Measurements from ENCODE around the gene PRAF2. TPM values are rescaled to one million over a fixed set of nuclear protein-coding genes. Genes with fewer than 3 reads are reported as not detected.

The PRAF2 gene
- polyA plus RNA-seq, 2 of the 4 experiments (the other 2 are of a cell fraction), result 13.6 to 35.4 TPM

DNA sequence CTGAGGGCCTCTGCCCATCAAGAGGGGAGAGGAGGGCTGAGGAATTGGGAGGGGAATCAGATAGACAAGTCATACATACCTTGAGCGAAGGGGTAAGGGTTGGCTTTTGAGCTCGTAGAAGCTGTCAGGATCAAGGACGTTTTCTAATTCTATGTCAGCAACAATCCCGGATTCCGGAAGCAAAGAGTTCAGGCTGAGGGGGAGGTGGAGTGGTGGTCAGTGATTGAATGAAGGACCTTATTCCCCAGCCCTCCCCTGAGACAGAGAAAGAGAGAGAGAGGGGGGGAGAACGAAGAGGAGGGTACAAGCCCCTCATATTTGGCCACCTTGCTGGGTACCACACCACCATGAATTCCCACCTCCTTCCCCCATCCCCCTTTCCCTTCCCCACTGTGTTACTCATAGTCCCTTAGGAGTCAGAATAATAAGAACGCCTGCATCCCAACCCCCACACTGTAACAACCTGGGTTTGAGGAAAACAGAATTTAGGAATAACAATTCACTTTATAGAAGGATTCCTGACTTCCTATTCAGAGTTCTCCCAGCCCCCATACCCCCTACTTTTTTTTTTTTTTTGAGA is 33.3 kb downstream of the PRAF2 start:
- H3K4me3 ChIP-seq, result peak overlapping the region; percentile 93
- POLR2A ChIA-PET, result interaction anchor here (0.6 to 5.7 kb wide), 4 partner anchors 13 to 408 kb away, joined by 3 to 40 read pairs (median 4); partner anchors contain the start of genes GRIPAP1 and OTUD5
- peak; percentile 6 to 24 for DNase-seq (ENCODE audit: low read depth in 1 of 2, low spot score in 1 of 2)
- H3K4me1 ChIP-seq, result peaks cover 26% of the 10 kb centered on the region
- peak overlapping the region; percentile 99 to 100 for H3K27ac ChIP-seq
- peak in 1 of 2 experiments; percentile 8; a peak in 4 of 6 replicates for ATAC-seq
- no peak for FAIRE-seq
- CTCF ChIA-PET, result interaction anchor here (0.6 to 6.4 kb wide), 2 partner anchors 19 to 68 kb away, joined by 3 to 32 read pairs; partner anchors contain the start of gene KCND1
- no peaks in the 10 kb centered on the region for H3K9me3 ChIP-seq
- TF ChIP-seq, protein P1, sequence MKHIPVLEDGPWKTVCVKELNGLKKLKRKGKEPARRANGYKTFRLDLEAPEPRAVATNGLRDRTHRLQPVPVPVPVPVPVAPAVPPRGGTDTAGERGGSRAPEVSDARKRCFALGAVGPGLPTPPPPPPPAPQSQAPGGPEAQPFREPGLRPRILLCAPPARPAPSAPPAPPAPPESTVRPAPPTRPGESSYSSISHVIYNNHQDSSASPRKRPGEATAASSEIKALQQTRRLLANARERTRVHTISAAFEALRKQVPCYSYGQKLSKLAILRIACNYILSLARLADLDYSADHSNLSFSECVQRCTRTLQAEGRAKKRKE (CRISPR knock-in tag; IDR thresholded peaks at IDR 0.05; ENCODE audit: low read depth), result no peak
- TF ChIP-seq NFE2L2 (conservative IDR thresholded peaks at IDR 0.05; ENCODE audit: low read length), result no peak
- no peak for TF ChIP-seq HDAC2 (IDR thresholded peaks at IDR 0.05)
- no peak for TF ChIP-seq HOXA7 (CRISPR knock-in tag; IDR thresholded peaks at IDR 0.05)
- no peak for TF ChIP-seq ZNF302 (CRISPR knock-in tag; IDR thresholded peaks at IDR 0.05)
- TF ChIP-seq, protein P2, sequence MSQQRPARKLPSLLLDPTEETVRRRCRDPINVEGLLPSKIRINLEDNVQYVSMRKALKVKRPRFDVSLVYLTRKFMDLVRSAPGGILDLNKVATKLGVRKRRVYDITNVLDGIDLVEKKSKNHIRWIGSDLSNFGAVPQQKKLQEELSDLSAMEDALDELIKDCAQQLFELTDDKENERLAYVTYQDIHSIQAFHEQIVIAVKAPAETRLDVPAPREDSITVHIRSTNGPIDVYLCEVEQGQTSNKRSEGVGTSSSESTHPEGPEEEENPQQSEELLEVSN (IDR thresholded peaks at IDR 0.05; ENCODE audit: borderline replicate concordance, low read depth), result no peak
- TF ChIP-seq KDM5A (IDR thresholded peaks at IDR 0.05), result no peak
- TF ChIP-seq, protein P3, sequence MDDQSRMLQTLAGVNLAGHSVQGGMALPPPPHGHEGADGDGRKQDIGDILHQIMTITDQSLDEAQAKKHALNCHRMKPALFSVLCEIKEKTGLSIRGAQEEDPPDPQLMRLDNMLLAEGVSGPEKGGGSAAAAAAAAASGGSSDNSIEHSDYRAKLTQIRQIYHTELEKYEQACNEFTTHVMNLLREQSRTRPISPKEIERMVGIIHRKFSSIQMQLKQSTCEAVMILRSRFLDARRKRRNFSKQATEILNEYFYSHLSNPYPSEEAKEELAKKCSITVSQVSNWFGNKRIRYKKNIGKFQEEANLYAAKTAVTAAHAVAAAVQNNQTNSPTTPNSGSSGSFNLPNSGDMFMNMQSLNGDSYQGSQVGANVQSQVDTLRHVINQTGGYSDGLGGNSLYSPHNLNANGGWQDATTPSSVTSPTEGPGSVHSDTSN (IDR thresholded peaks at IDR 0.05), result no peak
- WGBS (ENCODE audit: missing lambda C conversion rate), result 0% methylated on average over 7 of the region's 7 CpGs
- H3K4me2 ChIP-seq, result peak overlapping the region; percentile 98

DNA sequence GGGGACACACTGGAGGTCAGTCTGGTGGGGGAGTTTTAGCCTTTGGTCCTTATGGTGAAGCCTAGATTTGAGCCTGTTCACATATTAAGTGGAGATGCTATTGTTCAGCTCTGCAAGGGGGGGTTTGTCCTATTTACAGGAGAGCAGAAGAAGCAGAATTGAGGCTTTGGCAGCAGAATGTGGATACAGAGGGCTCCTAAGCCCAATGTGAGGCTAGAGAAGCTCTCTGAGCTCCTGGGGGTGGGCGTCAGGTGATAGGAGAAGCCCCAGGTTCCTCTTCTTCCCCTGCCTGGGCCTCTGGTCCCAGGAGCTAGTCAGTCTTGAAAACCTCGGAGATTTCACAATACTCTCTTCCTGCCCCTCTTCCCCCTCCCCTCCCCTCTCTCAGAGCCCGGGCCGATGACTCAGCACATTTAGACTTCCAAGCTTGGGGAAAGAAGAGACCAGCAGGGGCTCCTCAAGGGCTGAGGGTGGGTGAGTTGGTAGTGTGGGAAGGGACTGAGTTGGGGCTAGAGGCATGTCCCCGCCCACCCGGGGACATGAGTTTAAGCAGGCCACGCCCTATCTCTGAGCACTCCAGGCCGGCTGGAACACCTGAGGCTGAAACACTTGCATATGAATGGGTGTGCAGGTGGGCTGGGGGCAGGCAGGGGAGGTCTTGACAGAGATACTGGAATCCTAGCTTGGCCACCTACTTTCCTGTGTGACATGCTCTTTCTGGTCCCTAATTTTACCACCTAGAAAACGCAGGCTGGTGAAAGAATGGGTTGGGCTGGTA is 34.0 kb downstream of the PRAF2 start:
- ChIA-PET CTCF (interaction anchor here (0.6 to 6.4 kb wide), 3 partner anchors 18 to 75 kb away, joined by 3 to 32 read pairs (median 3); partner anchors contain the start of gene KCND1), POLR2A (interaction anchor here (0.9 to 5.7 kb wide), 2 partner anchors 38 to 81 kb away, joined by 4 to 40 read pairs; partner anchors contain the start of genes GRIPAP1 and OTUD5)
- TF ChIP-seq, protein P1 (CRISPR knock-in tag; IDR thresholded peaks at IDR 0.05; ENCODE audit: low read depth), result no peak
- TF ChIP-seq FOSB (CRISPR knock-in tag; IDR thresholded peaks at IDR 0.05), result no peak
- TF ChIP-seq POLR2A (IDR thresholded peaks at IDR 0.05; ENCODE audit: low read length), result peak; percentile 20; the same call in 1 of the 2 replicates
- peak; percentile 100 for TF ChIP-seq NFE2L2 (conservative IDR thresholded peaks at IDR 0.05; ENCODE audit: low read length)
- TF ChIP-seq RCOR1 (IDR thresholded peaks at IDR 0.05; ENCODE audit: low read depth, low read length), result no peak
- peak; percentile 26 to 35; a peak in 3 of 5 replicates for TF ChIP-seq RAD21 (conservative IDR thresholded peaks at IDR 0.05 in 1 of 2, IDR thresholded peaks at IDR 0.05 in 1 of 2)
- TF ChIP-seq, protein P2 (IDR thresholded peaks at IDR 0.05; ENCODE audit: borderline replicate concordance, low read depth), result no peak
- no peak for TF ChIP-seq BHLHE40 (IDR thresholded peaks at IDR 0.05; ENCODE audit: low read depth, low read length)
- TF ChIP-seq CBX8 (IDR thresholded peaks at IDR 0.05), result no peak
- no peak for TF ChIP-seq MYC (IDR thresholded peaks at IDR 0.05; ENCODE audit: borderline replicate concordance, low read length)
- no peak for TF ChIP-seq HEYL (CRISPR knock-in tag; IDR thresholded peaks at IDR 0.05)
- TF ChIP-seq CHD4 (IDR thresholded peaks at IDR 0.05; ENCODE audit: borderline replicate concordance), result no peak
- no peak for TF ChIP-seq EHMT2 (IDR thresholded peaks at IDR 0.05; ENCODE audit: low read depth)
- TF ChIP-seq KDM5A (IDR thresholded peaks at IDR 0.05), result no peak
- TF ChIP-seq FOXS1 (CRISPR knock-in tag; IDR thresholded peaks at IDR 0.05), result no peak
- TF ChIP-seq FOSL2 (IDR thresholded peaks at IDR 0.05), result no peak
- peak; percentile 81 for TF ChIP-seq FOSL2 (CRISPR knock-in tag; IDR thresholded peaks at IDR 0.05)
- no peak for TF ChIP-seq NR3C1 (IDR thresholded peaks at IDR 0.05)
- TF ChIP-seq, protein P4, sequence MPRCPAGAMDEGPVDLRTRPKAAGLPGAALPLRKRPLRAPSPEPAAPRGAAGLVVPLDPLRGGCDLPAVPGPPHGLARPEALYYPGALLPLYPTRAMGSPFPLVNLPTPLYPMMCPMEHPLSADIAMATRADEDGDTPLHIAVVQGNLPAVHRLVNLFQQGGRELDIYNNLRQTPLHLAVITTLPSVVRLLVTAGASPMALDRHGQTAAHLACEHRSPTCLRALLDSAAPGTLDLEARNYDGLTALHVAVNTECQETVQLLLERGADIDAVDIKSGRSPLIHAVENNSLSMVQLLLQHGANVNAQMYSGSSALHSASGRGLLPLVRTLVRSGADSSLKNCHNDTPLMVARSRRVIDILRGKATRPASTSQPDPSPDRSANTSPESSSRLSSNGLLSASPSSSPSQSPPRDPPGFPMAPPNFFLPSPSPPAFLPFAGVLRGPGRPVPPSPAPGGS (IDR thresholded peaks at IDR 0.05), result no peak
- no peak for TF ChIP-seq ZSCAN20 (CRISPR knock-in tag; IDR thresholded peaks at IDR 0.05)
- no peak for TF ChIP-seq HOXA7 (CRISPR knock-in tag; IDR thresholded peaks at IDR 0.05)
- TF ChIP-seq TP53 (CRISPR knock-in tag; IDR thresholded peaks at IDR 0.05), result no peak
- TF ChIP-seq JUNB (IDR thresholded peaks at IDR 0.05), result no peak
- no peak for TF ChIP-seq ZFP36 (IDR thresholded peaks at IDR 0.05; ENCODE audit: borderline replicate concordance, partially characterized antibody)
- no peak for TF ChIP-seq RNF2 (IDR thresholded peaks at IDR 0.05; ENCODE audit: borderline replicate concordance, low read depth)
- peak; percentile 70 to 95; a peak in 3 of 4 replicates for TF ChIP-seq CEBPB (IDR thresholded peaks at IDR 0.05)

More for the DNA sequence above, 34.0 kb downstream of the PRAF2 start:
- Histone ChIP-seq H3K27ac (peak overlapping the region; percentile 99 to 100), H3K4me3 (peak overlapping the region; percentile 93), H3K4me1 (peaks cover 26% of the 10 kb centered on the region), H3K9me3 (no peaks in the 10 kb centered on the region), H3K4me2 (peak overlapping the region; percentile 98)
- WGBS (ENCODE audit: missing lambda C conversion rate), result 2% methylated on average over 9 of the region's 9 CpGs
- ATAC-seq (peak; percentile 64 to 71), FAIRE-seq (peak; percentile 100), DNase-seq (ENCODE audit: low read depth in 1 of 2, low spot score in 1 of 2) (peak; percentile 84 to 96)

Measured in A549 (cell line).